ENCODE data around the gene LHCGR.
"Not testable (repeated sequence)": the region's sequence is repeated elsewhere in the genome, so short reads cannot be mapped to it uniquely, and the experiment has no call there.

The LHCGR gene

DNA sequence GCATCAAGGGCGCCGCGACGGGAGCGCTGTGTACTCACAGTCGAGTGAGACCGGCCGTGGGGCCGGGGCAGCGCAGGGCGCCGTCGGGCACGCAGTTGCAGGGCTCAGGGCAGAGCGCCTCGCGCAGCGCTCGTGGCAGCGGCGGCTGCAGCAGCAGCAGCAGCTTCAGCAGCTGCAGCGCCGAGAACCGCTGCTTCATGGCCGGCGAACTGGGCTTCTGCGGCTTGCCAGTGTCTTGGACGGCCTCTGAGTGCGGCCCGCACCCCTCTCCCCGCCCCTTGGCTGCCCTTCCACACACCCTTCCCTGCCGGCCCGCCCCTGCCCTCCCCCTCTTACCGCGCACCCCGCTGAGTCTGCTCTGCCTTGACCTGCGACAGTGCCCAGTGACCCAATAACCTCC lies at the start of gene LHCGR:
TSS of gene LHCGR (minus strand) at position 252 of the 400 bp plus-strand sequence. CDS start at position 199, 53 bp downstream.
- no peak for DNase-seq

DNA sequence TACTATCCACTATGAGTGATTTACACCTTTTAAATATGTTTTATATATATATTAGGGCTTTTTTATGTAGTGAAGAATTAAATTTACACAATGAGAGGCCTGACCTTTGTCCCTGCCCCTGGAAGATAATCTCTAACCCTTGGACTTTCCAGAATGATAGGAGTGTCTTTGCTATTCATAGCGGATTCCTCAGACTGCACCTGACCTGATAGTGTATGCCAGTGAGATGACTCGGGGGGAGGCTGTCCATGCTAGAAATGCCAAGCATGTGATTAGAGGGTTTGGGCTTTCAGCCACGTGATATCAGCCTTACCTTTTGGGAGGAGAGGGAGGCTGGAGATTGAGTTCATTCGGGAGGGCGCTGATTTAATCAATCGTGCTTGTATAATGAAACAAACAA lies 44.1 kb upstream of the LHCGR start:
- DNase-seq, result no peak

DNA sequence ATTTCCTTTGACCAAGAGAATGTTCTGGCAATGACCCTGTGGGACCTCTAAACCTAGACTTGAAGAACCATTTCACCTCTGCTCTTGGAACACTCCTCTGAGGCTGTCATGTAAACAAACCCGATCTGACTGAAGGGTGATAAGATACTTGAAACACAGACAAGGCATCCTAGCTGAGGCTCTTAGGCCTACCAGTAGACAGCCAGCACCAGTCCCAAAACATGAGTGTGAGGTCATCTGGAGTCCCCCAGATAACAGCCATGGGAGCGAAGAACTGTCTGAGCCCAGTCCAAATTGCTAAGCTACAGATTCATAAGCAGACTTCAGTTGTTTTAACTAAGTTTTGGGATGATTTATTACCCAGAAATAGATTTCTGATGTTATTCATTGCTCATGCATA lies 39.5 kb upstream of the LHCGR start:
- no peak for DNase-seq

DNA sequence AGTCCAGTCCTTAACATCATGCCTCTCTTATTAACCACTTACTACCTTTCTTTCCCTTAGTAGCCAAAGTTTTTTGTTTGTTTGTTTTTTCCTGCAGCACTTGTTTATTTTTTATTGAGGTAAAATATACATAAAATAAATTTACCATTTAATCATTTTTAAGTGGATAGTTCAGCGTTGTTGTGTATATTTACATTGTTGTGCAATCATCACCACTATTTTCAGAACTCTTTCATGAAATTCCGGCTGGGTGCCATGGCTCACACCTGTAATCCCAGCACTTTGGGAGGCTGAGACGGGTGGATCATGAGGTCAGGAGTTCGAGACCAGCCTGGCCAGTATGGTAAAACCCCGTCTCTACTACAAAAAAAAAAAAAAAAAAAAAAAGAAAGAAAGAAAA lies 38.1 kb upstream of the LHCGR start:
- DNase-seq, result no peak

DNA sequence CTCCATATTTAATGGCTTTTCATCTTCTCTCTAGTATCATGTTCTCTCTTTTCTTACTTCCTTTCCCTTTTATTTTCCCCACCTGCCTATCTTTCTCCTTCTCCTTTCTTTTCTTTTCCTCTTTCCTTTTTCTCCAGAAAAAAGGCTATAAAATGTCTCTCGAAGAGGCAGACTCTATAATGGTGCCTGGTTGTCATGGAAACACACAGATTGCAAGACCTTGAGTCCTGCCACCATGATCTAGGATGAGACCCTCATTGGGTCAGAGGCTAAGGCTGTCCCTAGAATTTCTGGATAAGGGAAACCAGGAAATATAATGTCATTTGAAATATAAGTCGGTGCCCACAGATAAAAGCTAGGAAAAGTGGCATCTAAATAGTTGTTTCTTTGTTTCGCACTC lies 36.5 kb upstream of the LHCGR start:
- DNase-seq, result no peak

DNA sequence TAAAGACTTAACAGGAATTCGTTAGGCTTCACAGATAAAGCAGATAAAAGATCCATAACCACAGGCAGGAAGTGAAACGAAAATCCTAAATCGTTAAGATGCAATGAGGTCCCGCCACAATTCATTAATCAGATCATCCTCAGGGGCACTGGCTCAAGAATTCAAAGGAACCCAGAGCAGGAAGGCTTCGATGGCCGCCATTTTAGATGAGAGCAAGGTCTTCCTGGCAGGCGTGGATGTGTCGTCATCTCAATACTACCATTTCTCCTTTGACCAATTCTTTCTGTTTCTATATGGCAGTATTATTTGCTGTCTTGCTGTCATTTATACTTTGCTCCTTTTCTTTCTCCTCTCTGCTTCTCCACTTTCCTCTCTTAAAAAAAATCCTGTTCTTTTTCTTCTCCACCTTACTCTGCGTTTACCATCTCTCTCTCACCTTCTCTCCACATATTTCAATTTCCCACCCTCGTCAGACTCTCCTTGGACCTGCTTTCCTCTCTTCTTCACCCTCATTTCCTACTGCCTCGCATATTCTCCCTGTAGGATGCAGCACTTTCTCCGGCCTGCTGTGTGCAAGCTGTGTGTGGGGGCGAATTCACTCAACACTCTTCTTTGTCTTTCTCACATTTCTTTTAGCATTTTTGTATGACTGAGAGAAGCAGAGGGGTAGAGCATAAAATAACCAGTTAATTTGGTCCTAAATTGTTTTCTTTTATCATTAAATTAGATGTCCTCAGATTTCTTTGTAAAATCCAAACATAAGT lies 35.1 kb upstream of the LHCGR start:
- DNase-seq, result no peak

DNA sequence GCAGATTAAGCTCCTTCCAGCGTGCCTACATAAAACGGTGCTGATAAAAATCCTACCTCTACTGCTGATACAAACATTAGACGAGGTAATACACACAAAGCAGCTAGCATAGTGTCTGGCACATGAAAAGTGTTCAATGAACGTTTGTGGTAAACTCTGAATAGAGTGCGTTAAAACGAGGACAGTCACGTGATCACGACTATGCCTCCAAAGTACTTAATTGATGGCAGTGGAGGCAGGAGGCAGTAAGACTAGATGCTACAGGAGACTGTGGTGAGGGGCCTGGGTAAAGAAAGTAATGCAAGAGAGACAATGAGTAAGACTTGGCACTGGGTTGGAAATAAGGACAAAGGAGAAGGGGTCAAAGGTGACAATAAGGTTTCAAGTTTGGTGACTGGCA lies 32.1 kb upstream of the LHCGR start:
- no peak for DNase-seq

DNA sequence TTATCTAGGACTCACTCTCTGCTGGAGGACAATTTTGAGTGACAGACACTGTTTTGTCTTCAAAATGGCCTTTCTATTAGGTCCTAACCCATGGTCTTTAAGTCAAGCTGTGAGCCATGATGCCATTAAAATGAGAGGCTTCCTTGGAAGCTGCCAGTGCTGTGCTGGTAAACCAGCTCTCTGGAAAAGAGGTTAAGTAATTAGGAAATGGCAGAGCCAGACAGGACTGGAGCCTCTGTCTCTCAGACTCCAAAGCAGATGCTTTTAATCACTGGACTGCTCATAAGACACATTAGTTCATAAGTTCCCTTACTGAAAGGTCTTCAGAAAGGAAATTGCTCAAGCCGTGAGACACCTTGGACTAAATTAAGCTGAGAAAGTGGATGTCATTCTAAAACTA lies 25.8 kb upstream of the LHCGR start:
- no peak for DNase-seq

DNA sequence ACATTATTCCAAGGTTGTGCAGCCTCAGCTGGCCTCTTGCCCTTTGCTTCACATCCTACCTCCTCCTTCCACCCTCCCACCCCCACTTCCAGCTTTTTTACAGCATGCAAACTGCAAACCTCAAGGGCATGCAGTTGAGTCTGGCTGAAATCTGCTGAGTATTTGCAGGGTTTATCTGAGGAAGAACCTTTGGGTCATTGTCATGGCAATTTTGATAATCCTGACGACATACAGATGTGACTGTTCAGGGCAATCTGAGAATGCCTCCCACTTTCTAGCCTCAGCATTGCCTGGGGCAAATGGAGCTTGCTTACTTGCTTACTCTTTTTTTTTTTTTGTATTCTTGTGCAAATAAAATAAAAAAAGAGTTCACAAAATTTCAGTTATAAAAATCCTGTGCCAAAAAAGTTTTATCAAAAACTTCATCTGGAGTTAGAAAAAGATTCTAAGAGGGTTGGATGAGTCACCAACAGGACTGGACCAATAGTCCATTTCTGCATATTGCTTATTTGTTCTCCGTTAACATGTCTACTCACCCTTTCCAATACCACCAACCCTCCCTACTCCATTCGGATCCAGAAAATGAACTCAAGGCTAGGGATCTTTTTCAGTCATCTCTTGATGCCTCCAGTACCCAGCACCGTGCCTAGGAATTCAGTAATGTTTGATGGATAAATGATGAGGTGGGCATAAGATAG lies 23.6 kb upstream of the LHCGR start:
- no peak for DNase-seq

DNA sequence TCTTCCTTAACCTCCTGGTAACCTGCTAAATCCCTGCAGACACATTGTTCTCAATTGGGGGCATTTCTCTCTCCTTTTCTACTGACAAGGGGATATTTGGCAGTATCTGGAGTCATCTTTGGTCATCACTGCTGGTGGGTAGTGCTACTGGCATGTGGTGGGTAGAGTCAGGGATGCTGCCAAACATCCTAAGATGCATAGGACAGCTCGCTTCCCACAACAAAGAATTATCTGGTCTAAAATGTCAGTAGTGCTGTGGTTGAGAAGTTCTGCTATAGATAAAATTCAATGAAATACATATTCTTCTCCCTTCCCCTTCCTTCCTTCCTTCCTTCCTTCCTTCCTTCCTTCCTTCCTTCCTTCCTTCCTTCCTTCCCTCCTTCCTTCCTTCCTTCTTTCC lies 18.7 kb upstream of the LHCGR start:
- no peak for DNase-seq

DNA sequence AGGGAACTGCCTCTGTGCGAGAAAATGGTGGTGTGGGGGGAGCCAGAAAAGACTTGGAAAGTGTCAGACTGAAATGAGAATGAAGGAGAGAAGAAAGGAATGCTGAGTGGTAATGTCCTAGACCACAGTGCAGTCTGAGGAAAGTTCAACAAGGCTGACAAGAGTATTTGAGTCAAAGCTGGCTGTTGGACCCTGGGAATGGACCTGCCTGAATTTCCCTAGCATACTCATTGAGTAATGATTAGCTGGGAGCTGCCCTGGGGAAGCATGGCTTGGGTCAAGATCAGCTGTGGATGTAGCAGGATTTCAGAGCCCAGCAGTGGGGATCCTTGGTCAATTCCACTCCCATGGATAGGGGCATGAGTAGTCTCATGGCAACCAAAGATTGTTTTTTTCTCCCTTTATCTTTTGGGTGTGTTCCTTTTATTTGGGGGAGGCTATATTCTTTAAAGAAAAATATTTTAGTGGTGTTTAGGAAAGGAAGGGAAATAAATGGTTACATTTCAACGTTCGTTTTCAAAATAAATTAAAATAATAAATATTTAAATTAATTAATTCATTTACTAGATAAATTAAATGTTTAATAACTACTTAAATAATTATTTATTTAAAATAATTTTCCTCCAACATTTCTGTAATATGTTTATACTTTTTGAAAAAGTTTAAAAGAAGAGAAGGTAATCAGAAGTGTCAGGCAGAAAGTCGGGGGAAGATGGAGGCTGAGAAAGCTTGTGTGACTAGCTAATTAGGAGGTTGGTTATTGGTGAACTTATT lies 15.9 kb upstream of the LHCGR start:
- DNase-seq, result no peak

DNA sequence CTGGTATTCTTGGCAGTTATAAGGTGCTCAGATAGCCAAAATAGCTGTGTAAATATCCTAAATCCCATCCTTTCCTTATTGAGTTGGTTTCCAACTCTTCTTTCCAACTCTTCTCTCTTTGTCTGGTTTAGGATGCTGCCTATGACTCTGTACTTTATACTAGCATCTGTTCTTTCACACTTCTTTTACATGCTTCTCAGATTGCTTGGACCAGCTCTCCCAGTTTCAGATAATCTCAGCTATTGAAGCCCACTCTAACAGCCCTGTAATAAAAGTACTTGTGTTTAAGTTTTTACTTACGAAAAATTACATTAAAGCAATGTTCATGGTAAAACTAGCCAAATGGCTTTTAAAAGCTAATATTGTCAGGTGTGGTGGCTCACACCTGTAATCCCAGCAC lies 14.7 kb upstream of the LHCGR start:
- DNase-seq, result no peak

DNA sequence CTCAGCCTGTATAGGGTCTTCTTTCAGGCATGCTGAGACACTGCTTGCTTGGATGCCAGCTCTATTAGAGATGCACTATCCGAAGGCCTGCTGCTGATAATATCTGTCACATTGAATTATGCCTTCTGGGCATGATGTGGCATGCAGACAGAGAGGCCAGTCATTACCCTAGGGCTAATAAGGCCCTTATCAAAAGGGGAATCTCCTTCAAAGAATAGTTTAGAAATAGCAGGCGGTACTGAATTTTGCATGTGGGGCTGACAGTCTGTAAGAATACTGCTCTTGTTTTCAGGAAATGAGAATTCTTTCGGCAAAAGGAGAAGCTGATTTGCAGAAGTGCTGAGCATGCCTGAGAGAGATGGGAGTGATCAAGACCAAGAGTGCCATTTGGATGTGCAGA lies 13.1 kb upstream of the LHCGR start:
- DNase-seq, result no peak

DNA sequence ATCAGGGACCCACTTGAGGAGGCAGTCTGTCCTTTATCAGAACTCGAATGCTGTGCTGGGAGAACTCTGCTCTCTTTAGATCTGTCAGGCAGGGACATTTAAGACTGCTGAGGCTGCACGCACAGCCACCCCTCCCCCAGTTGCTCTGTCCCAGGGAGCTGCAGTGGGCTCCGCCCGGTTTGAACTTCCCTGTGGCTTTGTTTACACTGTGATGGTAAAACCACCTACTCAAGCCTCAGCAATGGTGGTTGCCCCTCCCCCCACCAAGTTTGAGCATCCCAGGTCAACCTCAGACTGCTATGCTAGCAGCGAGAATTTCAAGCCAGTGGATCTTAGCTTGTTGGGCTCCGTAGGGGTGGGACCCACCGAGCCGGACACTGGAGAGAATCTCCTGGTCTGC lies 11.8 kb upstream of the LHCGR start:
- no peak for DNase-seq

DNA sequence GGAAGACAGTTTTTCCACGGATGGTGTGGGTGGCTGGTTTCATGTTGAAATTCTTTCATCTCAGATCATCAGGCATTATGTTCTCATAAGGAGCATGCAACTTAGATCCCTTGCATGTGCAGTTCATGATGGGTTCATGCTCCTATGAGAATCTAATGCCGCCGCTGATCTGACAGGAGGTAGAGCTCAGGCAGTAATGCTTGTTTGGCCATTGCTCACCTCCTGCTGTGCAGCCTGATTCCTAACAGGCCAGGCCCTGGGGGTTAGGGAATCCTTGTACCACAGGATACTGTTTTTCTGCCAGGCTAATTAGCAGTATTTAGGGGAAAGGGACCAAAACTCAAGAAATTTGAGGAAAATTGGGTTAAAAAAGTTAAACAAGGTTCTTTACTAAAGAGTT lies 5.3 kb upstream of the LHCGR start:
- DNase-seq, result no peak

DNA sequence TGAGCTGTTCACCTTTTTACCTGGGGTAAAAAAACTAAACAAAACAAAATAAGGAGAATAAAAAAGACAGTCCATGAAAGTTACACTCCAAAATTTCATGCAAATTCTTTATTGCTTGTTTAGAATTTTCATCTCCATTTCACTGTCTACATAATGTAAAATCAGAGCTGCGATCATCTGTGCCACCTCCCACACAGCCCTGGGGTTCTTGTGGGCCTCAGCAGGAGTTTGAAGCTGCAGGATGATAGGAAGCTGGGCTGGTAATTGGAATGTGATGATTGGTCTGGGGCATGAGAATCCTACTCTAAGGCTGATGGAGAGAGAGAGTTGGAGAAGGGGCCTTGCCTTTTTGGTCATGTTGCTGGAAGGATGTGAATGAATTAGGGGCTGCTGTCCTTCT lies 4.2 kb upstream of the LHCGR start:
- no peak for DNase-seq

DNA sequence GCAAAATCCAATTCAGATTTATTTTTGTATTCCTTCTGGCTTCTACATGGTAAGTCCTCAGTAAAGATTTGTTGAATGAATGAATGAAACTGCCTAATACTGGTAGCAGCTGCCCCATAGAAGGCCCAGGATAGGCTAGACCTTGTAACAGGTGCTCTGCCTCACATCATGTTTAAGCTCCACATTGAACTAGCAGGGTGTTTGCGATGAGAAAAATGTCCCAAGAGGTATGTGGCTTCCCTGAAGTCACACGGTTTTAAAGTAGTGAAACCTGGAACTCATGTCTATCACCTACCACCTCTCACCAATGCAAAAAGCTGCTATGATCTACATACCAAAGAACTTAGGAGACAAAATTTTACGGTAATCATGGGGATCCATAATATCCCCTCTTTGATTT lies 765 bp upstream of the LHCGR start:
- no peak for DNase-seq

DNA sequence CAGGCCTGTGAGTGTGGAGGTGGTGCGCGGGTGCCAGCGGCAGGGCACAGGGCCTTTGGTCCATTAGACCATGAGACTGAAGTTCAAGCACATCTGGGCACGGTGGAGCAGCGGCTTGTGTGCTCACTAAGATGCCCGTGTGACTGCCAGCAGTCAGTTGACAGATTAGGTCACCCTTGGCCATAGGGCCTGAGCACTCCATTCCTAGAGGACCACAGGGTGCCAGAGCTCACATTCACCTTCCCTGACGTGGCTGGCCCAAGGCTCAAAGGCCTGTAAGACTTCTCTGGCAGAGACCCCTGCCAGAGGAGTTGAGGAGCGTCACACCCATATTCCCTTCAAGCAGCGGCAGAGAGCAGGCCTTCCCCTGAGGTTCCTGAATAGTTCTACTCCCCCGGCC lies 650 bp downstream of the LHCGR start:
- no peak for DNase-seq

DNA sequence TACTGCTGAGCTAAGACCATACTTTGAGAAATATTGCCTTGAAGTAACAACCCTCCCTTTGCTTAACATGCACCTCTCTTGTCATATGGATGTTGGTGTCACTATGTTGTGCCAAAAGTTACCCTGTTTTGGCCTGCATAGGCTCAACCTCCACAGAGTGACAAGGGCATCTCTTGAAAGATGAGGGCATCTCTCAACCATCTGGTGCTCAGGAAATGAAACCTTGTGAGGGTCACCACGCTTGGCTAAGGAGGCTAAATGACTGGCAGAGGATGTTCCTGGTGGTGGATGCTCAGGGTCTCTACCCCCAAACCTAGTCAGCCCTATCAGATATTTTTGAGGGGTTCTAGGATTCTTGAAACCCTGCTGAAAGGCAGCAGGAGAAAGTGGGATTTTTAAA lies 2.3 kb downstream of the LHCGR start:
- DNase-seq, result no peak

DNA sequence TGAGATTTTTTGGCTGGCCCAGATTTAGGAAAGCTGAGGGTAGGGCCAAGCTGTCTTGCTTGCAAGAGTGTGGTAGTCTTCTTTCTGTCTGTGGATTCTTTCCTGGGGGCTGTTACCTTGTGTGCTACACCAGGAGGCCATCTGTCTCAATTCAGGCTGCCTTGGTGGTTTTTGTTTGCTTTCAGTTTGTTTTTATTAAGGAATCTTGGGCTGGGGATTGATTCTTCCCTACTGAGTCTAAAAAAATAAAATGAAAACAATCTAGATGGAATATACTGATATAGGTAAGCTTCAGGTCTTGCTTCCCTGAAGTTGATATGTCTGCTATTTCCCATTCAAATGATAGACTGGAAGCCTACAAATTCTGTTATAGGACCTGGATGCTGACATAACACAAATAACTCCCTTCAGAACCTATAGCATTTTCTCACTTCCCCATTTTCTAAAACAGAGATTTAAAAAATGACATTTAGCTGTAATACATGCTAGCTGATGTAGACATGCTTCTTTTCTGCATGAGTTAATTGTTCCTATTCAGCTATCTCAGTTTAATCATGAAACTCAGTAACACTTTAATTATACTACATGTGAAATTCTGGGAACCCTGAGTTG lies 5.3 kb downstream of the LHCGR start:
- DNase-seq, result no peak

DNA sequence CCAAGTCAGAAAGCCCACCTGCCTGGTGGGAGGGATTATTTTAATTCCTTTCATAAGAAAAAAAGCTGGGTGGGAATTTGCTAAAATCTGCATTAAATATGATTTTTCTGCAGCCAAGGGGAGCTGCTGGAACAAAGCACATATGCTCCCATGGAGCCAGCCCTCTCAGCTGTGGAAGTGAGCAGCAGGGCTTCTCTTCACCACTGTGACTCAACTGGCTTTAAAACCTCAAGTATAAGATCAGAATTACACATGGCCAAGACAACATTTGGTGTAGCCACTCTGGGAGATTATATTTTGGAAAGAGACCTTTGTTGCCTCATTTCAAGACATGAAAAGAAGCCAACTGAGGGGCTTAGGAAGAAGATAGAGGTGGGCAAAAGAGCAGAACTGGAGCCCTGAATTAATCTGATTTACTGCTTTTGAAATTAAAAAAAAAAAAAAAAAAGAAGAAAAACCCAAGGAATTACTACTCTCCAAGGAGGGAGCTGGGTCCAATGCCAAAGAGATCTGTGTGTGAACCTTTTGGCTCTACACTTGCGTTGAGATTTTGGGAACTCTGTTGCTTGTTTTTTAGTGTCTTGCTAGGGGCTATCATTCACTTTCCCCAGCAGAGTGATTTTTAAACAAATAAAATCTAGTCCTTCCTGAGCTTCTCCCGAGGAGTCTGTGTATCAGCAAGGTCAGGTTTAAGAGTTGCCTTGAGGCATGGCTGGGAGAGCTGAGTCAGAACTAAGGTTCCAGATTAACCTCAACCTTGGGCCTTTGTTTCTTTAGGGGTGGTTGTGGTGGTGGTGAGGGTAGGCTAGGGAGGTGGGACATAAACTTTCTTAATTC lies 6.0 kb downstream of the LHCGR start:
- DNase-seq, result no peak

DNA sequence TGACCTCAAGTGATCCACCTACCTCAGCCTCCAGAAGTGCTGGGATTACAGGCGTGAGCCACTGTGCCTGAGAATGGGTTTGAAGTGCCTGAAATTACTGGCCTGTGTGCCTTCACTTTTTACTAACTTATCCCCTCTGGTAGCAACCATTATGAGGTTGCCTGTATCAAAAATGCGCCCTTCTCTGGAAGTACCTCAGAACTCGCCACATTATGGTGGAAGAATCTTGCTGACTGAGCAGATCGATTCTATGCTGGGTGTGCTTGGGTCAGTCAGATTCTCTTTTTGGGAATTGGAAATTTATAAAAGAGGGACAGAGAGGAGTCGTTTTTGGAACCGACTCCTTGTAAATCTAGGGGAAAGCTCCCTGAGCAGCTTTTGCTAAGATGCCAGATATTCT lies 8.2 kb downstream of the LHCGR start:
- DNase-seq, result no peak

DNA sequence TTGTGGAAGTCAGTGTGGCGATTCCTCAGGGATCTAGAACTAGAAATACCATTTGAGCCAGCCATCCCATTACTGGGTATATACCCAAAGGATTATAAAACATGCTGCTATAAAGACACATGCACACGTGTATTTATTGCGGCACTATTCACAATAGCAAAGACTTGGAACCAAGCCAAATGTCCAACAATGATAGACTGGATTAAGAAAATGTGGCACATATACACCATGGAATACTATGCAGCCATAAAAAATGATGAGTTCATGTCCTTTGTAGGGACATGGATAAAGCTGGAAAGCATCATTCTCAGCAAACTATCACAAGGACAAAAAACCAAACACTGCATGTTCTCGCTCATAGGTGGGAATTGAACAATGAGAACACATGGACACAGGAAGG lies 16.3 kb downstream of the LHCGR start:
- not testable (repeated sequence) for DNase-seq
